Ramos (cell line): Measurements from ENCODE around the gene CIAPIN1.
"Not testable (repeated sequence)": the region's sequence is repeated elsewhere in the genome, so short reads cannot be mapped to it uniquely, and the experiment has no call there.

Experiments used
- in situ Hi-C: fragments of 300-500 bp; cut with MboI; formaldehyde crosslinking; loops from one replicate; pipeline ENCODE4 v1.14.3; 2022; ENCODE audit warnings: low sequenced_read_pairs; ENCODE audit not compliant: unreplicated experiment

The CIAPIN1 gene

GRCh38 chr16:57411362-57411976 is 35.7 kb downstream of the CIAPIN1 start:
- in situ Hi-C loops = no loop called here

- in situ Hi-C loops = no loop called here
These were observed 37.2 kb downstream of the CIAPIN1 start for GRCh38 chr16:57409870-57410587.

- in situ Hi-C loops = no loop called here
These were observed 38.1 kb downstream of the CIAPIN1 start for GRCh38 chr16:57409065-57409464.

- in situ Hi-C loops = no loop called here
These were observed 39.4 kb downstream of the CIAPIN1 start for GRCh38 chr16:57407521-57408353.

GRCh38 chr16:57406881-57407280 is 40.3 kb downstream of the CIAPIN1 start:
- in situ Hi-C loops = no loop called here

GRCh38 chr16:57405097-57405496 is 42.1 kb downstream of the CIAPIN1 start:
- in situ Hi-C loops = no loop called here

GRCh38 chr16:57403965-57404817 is 43.0 kb downstream of the CIAPIN1 start, which contains the start of gene CCL17:
Gene CCL17, plus strand, starts transcription at chr16:57404767. Its CDS starts 9,166 bp downstream, at chr16:57413933.
- in situ Hi-C loops = no loop called here

- in situ Hi-C loops = no loop called here
These were observed 45.1 kb downstream of the CIAPIN1 start for GRCh38 chr16:57401943-57402640.

GRCh38 chr16:57397493-57397892 is 49.7 kb downstream of the CIAPIN1 start:
- in situ Hi-C loops = not testable (repeated sequence)

GRCh38 chr16:57396786-57397185 is 50.4 kb downstream of the CIAPIN1 start:
- in situ Hi-C loops = no loop called here

- in situ Hi-C loops = no loop called here
These were observed 52.2 kb downstream of the CIAPIN1 start for GRCh38 chr16:57395026-57395425.

- in situ Hi-C loops = no loop called here
These were observed 52.7 kb downstream of the CIAPIN1 start for GRCh38 chr16:57394444-57394843.

- in situ Hi-C loops = no loop called here
These were observed 54.5 kb downstream of the CIAPIN1 start for GRCh38 chr16:57392694-57393093.

- in situ Hi-C loops = no loop called here
These were observed 55.5 kb downstream of the CIAPIN1 start for GRCh38 chr16:57391708-57392107.

- in situ Hi-C loops = no loop called here
These were observed 55.9 kb downstream of the CIAPIN1 start for GRCh38 chr16:57391300-57391699.

GRCh38 chr16:57390636-57391295 is 56.4 kb downstream of the CIAPIN1 start:
- in situ Hi-C loops = no loop called here

GRCh38 chr16:57389087-57389468 is 58.1 kb downstream of the CIAPIN1 start:
- in situ Hi-C loops = no loop called here

GRCh38 chr16:57388359-57389086 is 58.7 kb downstream of the CIAPIN1 start:
- in situ Hi-C loops = no loop called here
